ENCODE data around the gene ZNF492. TPM values are rescaled to one million over a fixed set of nuclear protein-coding genes. Genes with fewer than 3 reads are reported as not detected.

Gene ZNF492
- total RNA-seq, 1 donor from 2014 or later = 0.12 TPM

Other genes with a start within 250 kb of the ZNF492 start
- 0.55 TPM for gene ZNF98, start 212.0 kb upstream of the ZNF492 start, total RNA-seq
- 0.02 TPM for gene ZNF99, start 149.8 kb downstream of the ZNF492 start, total RNA-seq
- gene ZNF723, start 198.0 kb downstream of the ZNF492 start, total RNA-seq = not detected

Data from left ventricle myocardium superior (tissue), 1 donor.